SK-N-SH treated with all-trans-retinoic acid at 6 μM for 48 hours (cell line): ENCODE measurements around the gene PALB2.
A peak's percentile ranks its signal among the peaks of the same experiment; 100 is the strongest.

ENCODE experiments used
- ATAC-seq: fragments of 200-7000 bp; cut with Tn5 transposase; 3 replicates; pipeline ENCODE4 v1.9.1; 2020; ENCODE audit warnings: mild to moderate bottlenecking, moderate library complexity
- ARNTL ChIP-seq: fragments of 450-650 bp; formaldehyde crosslinking; IDR thresholded peaks from 2 replicates; pipeline ENCODE4 v1.5.0; 2020; ENCODE audit warnings: low read depth, mild to moderate bottlenecking, moderate library complexity, borderline replicate concordance
- CSDC2 ChIP-seq: fragments of 250-450 bp; sonication (Bioruptor Pico); IDR thresholded peaks from 2 replicates; pipeline ENCODE4 v1.5.0; 2020; ENCODE audit warnings: mild to moderate bottlenecking, moderate library complexity
- GLIS3 ChIP-seq: fragments of 250-450 bp; sonication (Bioruptor Pico); IDR thresholded peaks from 2 replicates; pipeline ENCODE4 v1.5.0; 2020; ENCODE audit warnings: mild to moderate bottlenecking, moderate library complexity
- ISL1 ChIP-seq: fragments of 250-450 bp; sonication (Bioruptor Pico); IDR thresholded peaks from 2 replicates; pipeline ENCODE4 v2.1.2; 2022; ENCODE audit warnings: mild to moderate bottlenecking, moderate library complexity
- OSR1 ChIP-seq: fragments of 250-450 bp; sonication (Bioruptor Pico); IDR thresholded peaks from 2 replicates; pipeline ENCODE4 v1.8.0; 2022; ENCODE audit warnings: moderate library complexity, mild to moderate bottlenecking, inconsistent platforms
- SNAI2 ChIP-seq: fragments of 250-450 bp; sonication (Bioruptor Pico); IDR thresholded peaks from 2 replicates; pipeline ENCODE4 v1.5.0; 2020; ENCODE audit warnings: mild to moderate bottlenecking, moderate library complexity
- TCF4 ChIP-seq: fragments of 250-450 bp; sonication (Bioruptor Pico); IDR thresholded peaks from 2 replicates; pipeline ENCODE4 v1.8.0; 2021; ENCODE audit warnings: mild to moderate bottlenecking, moderate library complexity, borderline replicate concordance
- TSHZ2 ChIP-seq: fragments of 250-450 bp; sonication (Bioruptor Pico); IDR thresholded peaks from 2 replicates; pipeline ENCODE4 v1.5.0; 2020; ENCODE audit warnings: mild to moderate bottlenecking, moderate library complexity
- ZFP3 ChIP-seq: fragments of 250-450 bp; sonication (Bioruptor Pico); IDR thresholded peaks from 2 replicates; pipeline ENCODE4 v1.5.0; 2020; ENCODE audit warnings: mild to moderate bottlenecking, moderate library complexity
- ZFP30 ChIP-seq: fragments of 450-650 bp; formaldehyde crosslinking; IDR thresholded peaks from 2 replicates; pipeline ENCODE4 v1.5.0; 2022; ENCODE audit warnings: mild to moderate bottlenecking, moderate library complexity
- ZNF70 ChIP-seq: fragments of 450-650 bp; formaldehyde crosslinking; IDR thresholded peaks from 2 replicates; pipeline ENCODE4 v1.5.0; 2020; ENCODE audit warnings: mild to moderate bottlenecking, moderate library complexity
- ZNF8 ChIP-seq: fragments of 450-650 bp; formaldehyde crosslinking; IDR thresholded peaks from 2 replicates; pipeline ENCODE4 v1.5.0; 2020; ENCODE audit warnings: mild to moderate bottlenecking, moderate library complexity
- TF ChIP-seq, protein P1 (sequence below): fragments of 250-450 bp; sonication (Bioruptor Pico); IDR thresholded peaks from 2 replicates; pipeline ENCODE4 v1.8.0; 2020; ENCODE audit warnings: mild to moderate bottlenecking, moderate library complexity, borderline replicate concordance
- TF ChIP-seq, protein P2 (sequence below): fragments of 250-450 bp; sonication (Bioruptor Pico); IDR thresholded peaks from 2 replicates; pipeline ENCODE4 v1.5.1; 2021; ENCODE audit warnings: mild to moderate bottlenecking, moderate library complexity

Gene PALB2

DNA sequence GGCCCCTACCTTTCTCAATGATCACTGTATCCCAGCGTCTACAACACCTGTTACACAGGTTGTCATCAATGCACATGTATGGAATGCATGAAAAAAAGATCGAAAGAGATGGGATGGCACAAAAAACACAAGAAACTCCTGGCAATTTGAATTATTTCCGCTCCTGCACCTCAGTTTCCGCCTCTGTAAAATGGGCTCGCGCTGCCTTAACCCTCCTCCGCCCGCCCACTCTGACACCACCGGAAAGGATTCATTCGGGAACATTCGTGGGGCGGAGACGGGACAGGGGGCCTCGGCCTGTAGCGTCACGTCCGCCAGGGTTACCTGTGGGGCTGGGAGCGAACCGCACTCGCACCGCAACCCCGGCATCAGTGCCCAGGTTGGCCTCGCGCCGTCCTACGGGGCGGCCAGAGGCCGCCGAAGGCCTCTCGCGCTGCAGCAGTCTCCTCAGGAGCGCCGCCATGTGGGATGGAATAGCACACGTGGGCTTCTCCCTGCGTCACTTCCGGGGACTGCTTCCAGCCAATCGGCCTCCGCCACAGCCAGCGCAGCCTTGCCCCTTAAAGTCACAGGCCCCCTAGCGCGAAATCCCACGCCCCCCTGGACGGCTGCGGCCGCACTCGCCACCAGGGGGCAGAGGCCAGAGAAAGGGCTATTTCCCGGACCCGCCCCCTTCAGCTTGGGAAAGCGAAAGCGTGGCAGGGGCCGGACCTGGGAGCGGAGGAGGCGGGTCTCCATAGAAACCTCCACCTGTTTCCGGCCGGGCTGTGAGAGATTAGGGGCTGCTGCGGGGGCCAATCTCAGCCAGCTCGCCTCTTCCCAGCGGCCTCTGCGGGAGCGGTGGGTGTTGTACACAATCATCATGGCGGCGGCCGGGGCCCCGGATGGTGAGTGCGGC lies 84.0 kb downstream of the PALB2 start, which contains the start of the genes EARS2 and UBFD1:
Gene EARS2, minus strand, starts transcription at position 470 of the 898 bp plus-strand sequence. Its CDS starts 7 bp downstream, at position 463.
Gene UBFD1, plus strand, starts transcription at position 847 of the 898 bp plus-strand sequence. Its CDS starts 16 bp downstream, at position 863.
- TF ChIP-seq SNAI2 (CRISPR knock-in tag) (peak; percentile 17; the same call in 1 of the 2 replicates), ISL1 (CRISPR knock-in tag) (0 out of 2 replicates have a peak, but pooled peaks have one; percentile 13), TSHZ2 (CRISPR knock-in tag) (0 out of 2 replicates have a peak, but pooled peaks have one; percentile 25), CSDC2 (CRISPR knock-in tag) (no peak), TCF4 (0 out of 2 replicates have a peak, but pooled peaks have one; percentile 7), GLIS3 (CRISPR knock-in tag) (no peak), ZNF70 (CRISPR knock-in tag) (peak; percentile 88), ZFP3 (CRISPR knock-in tag) (no peak), ZNF8 (CRISPR knock-in tag) (peak; percentile 38; the same call in 1 of the 2 replicates), ARNTL (CRISPR knock-in tag) (no peak), ZFP30 (CRISPR knock-in tag) (no peak), OSR1 (CRISPR knock-in tag) (no peak)
- TF ChIP-seq, protein P1, sequence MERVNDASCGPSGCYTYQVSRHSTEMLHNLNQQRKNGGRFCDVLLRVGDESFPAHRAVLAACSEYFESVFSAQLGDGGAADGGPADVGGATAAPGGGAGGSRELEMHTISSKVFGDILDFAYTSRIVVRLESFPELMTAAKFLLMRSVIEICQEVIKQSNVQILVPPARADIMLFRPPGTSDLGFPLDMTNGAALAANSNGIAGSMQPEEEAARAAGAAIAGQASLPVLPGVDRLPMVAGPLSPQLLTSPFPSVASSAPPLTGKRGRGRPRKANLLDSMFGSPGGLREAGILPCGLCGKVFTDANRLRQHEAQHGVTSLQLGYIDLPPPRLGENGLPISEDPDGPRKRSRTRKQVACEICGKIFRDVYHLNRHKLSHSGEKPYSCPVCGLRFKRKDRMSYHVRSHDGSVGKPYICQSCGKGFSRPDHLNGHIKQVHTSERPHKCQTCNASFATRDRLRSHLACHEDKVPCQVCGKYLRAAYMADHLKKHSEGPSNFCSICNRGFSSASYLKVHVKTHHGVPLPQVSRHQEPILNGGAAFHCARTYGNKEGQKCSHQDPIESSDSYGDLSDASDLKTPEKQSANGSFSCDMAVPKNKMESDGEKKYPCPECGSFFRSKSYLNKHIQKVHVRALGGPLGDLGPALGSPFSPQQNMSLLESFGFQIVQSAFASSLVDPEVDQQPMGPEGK (CRISPR knock-in tag) = no peak
- TF ChIP-seq, protein P2, sequence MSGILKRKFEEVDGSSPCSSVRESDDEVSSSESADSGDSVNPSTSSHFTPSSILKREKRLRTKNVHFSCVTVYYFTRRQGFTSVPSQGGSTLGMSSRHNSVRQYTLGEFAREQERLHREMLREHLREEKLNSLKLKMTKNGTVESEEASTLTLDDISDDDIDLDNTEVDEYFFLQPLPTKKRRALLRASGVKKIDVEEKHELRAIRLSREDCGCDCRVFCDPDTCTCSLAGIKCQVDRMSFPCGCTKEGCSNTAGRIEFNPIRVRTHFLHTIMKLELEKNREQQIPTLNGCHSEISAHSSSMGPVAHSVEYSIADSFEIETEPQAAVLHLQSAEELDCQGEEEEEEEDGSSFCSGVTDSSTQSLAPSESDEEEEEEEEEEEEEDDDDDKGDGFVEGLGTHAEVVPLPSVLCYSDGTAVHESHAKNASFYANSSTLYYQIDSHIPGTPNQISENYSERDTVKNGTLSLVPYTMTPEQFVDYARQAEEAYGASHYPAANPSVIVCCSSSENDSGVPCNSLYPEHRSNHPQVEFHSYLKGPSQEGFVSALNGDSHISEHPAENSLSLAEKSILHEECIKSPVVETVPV (CRISPR knock-in tag) = no peak
- ATAC-seq = peak; percentile 98

DNA sequence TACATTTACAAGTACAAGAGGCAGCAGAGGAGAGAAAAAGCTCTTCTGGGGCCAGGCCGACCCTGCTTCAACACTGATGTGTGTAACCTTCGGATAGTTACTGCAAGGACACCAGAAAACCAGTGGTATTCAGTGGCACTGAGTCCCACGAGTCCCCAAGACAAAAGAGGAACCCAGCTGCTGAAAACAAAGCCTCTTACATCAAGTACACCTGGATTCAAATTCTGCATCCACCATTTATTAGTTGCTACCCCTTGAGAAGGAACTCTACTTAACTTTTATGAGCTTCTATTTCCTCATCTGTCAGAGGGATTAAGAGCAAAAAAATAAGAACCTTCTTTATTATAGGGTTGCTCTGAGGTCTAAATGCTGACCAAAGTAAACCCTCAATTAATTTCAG lies 86.6 kb downstream of the PALB2 start:
- no peak for ATAC-seq
- no peak for TF ChIP-seq ZNF70 (CRISPR knock-in tag)
- TF ChIP-seq, all 23 proteins: peak for 0
